Measurements from ENCODE around the gene RIPPLY2. TPM values are rescaled to one million over a fixed set of nuclear protein-coding genes. Genes with fewer than 3 reads are reported as not detected.

RIPPLY2 gene
- total and polyA plus RNA-seq, 2 of the 4 experiments (the other 2 are of a cell fraction): 0.32 TPM; not detected in 1

- no CpG with 5 or more reads among the region's 3 CpGs for WGBS, 2 experiments (ENCODE audit: extremely low coverage in 2 of 2, insufficient read length in 1 of 2)
- no peak for DNase-seq
- Histone ChIP-seq H3K27ac (ENCODE audit: insufficient read depth, low read length) (no peak overlapping the region), H2BK15ac (ENCODE audit: low read depth, low read length) (no peak overlapping the region), H3K4me2 (ENCODE audit: low read depth, low read length) (no peak overlapping the region), H3K4me3 (ENCODE audit: insufficient read depth, low read depth, low read length) (no peak overlapping the region), H2BK120ac (ENCODE audit: low read depth, low read length) (no peak overlapping the region), H3K18ac (ENCODE audit: low read depth, low read length) (no peak overlapping the region), H3K4me1 (ENCODE audit: control insufficient read depth, insufficient read depth, low read length) (no peaks in the 10 kb centered on the region), H2BK5ac (ENCODE audit: low read depth, low read length, poor library complexity, severe bottlenecking) (no peak overlapping the region), H3K9me1 (ENCODE audit: insufficient read depth, low read length) (no peaks in the 10 kb centered on the region), H3K4ac (ENCODE audit: low read depth, low read length) (no peak overlapping the region), H4K91ac (ENCODE audit: insufficient read depth, low read depth, low read length) (no peak overlapping the region), H2BK20ac (ENCODE audit: low read depth, low read length) (no peak overlapping the region), H3K27me3 (ENCODE audit: control insufficient read depth, insufficient read depth, low read length) (no peaks in the 10 kb centered on the region), H3K14ac (replicated peaks; ENCODE audit: low read depth, low read length) (no peak overlapping the region), H2AK9ac (replicated peaks; ENCODE audit: low read depth, low read length, poor library complexity) (no peak overlapping the region), H2AFZ (replicated peaks; ENCODE audit: low read length, poor library complexity) (no peak overlapping the region), H4K5ac (ENCODE audit: low read depth, low read length) (no peak overlapping the region), H3K56ac (ENCODE audit: extremely low read depth, insufficient read depth, low read length) (no peak overlapping the region), H3K9me3 (ENCODE audit: control insufficient read depth, insufficient read depth, low read length) (no peaks in the 10 kb centered on the region), H4K20me1 (ENCODE audit: insufficient read depth, low read length) (no peaks in the 10 kb centered on the region), H3K36me3 (ENCODE audit: control insufficient read depth, insufficient read depth, low read length) (no peaks in the 10 kb centered on the region), H4K8ac (ENCODE audit: low read depth in 2 of 2, low read length in 2 of 2) (no peak overlapping the region), H3K9ac (ENCODE audit: low read depth, low read length) (no peak overlapping the region), H3K79me1 (ENCODE audit: low read depth in 1 of 2, low read length in 2 of 2) (no peaks in the 10 kb centered on the region), H3K23ac (ENCODE audit: low read depth, low read length) (no peak overlapping the region), H2AK5ac (ENCODE audit: low read depth, low read length) (no peak overlapping the region)
- dilution Hi-C loops (cut with HindIII; ENCODE audit: low sequenced_read_pairs, unreplicated experiment) (no loop called here), intact Hi-C loops (cut with micrococcal nuclease) (no loop called here), in situ Hi-C loops (cut with MboI; ENCODE audit: low sequenced_read_pairs) (no loop called here)
- TF ChIP-seq USF2 (IDR thresholded peaks at IDR 0.05; ENCODE audit: low read depth, low read length) (no peak), CHD1 (IDR thresholded peaks at IDR 0.05; ENCODE audit: low read depth, low read length) (no peak), MAZ (IDR thresholded peaks at IDR 0.05; ENCODE audit: borderline replicate concordance, low read depth, low read length) (no peak), BHLHE40 (IDR thresholded peaks at IDR 0.05; ENCODE audit: low read depth, low read length) (no peak), RFX5 (IDR thresholded peaks at IDR 0.05; ENCODE audit: low read depth, low read length) (no peak), RAD21 (IDR thresholded peaks at IDR 0.05; ENCODE audit: low read length) (no peak), CTCF (conservative IDR thresholded peaks at IDR 0.05; ENCODE audit: low read depth, low read length) (no peak), CEBPB (IDR thresholded peaks at IDR 0.05; ENCODE audit: low read depth, low read length) (no peak), MXI1 (IDR thresholded peaks at IDR 0.05; ENCODE audit: borderline replicate concordance, low read depth, low read length) (no peak), MAFK (IDR thresholded peaks at IDR 0.05; ENCODE audit: low read depth, low read length) (no peak), SMC3 (IDR thresholded peaks at IDR 0.05; ENCODE audit: low read depth, low read length) (no peak), POLR2A (IDR thresholded peaks at IDR 0.05; ENCODE audit: low read depth, low read length) (no peak), ELK1 (IDR thresholded peaks at IDR 0.05; ENCODE audit: borderline replicate concordance, low read depth, low read length) (no peak), NFE2L2 (IDR thresholded peaks at IDR 0.05; ENCODE audit: low read depth, low read length) (no peak), FOS (IDR thresholded peaks at IDR 0.05; ENCODE audit: low read depth, low read length) (no peak), RCOR1 (IDR thresholded peaks at IDR 0.05; ENCODE audit: insufficient replicate concordance, low read length) (no peak)
- ChIA-PET POLR2A (ENCODE audit: unreplicated experiment) (no interaction called here), CTCF (no interaction called here)
- BruUV-seq (replicated peaks): no TSS peak
- no peak for ATAC-seq (ENCODE audit: low read depth)
Measured at GRCh38 chr6:83808926-83809325, 44.2 kb upstream of the RIPPLY2 start.
